OCI-LY3 (cell line): Measurements from ENCODE around the gene FAM20B.

Experiments
- H2AFZ ChIP-seq: fragments of 200-600, 300-600 bp; shearing (Covaris generic); 2 replicates; pipeline ENCODE4 v1.6.0; 2014; ENCODE audit warnings: antibody characterized with exemption, low read depth, low read length
- H3K27ac ChIP-seq: fragments of 200-600, 300-600 bp; sonication (generic); 2 replicates; pipeline ENCODE4 v1.5.1; 2014; ENCODE audit warnings: mild to moderate bottlenecking, low read length, moderate library complexity, mixed read lengths
- H3K27me3 ChIP-seq: fragments of 200-600, 300-600 bp; sonication (generic); 2 replicates; pipeline ENCODE4 v1.6.1; 2014; ENCODE audit warnings: low read depth, low read length, mixed read lengths
- H3K36me3 ChIP-seq: fragments of 200-600, 300-600 bp; sonication (generic); replicated peaks from 2 replicates; pipeline ENCODE3; 2014; ENCODE audit warnings: low read depth, low read length, mixed read lengths
- H3K4me1 ChIP-seq: fragments of 300-600, 200-600 bp; sonication (generic); 2 replicates; pipeline ENCODE4 v1.6.1; 2014; ENCODE audit warnings: low read length, mixed read lengths
- H3K4me2 ChIP-seq: fragments of 200-600, 300-600 bp; sonication (generic); 2 replicates; pipeline ENCODE4 v1.6.1; 2014; ENCODE audit warnings: low read length, mixed read lengths
- H3K4me3 ChIP-seq: fragments of 300-600, 200-600 bp; sonication (generic); 2 replicates; pipeline ENCODE4 v1.5.1; 2014; ENCODE audit warnings: antibody characterized with exemption, mild to moderate bottlenecking, low read length, moderate library complexity
- H3K79me2 ChIP-seq: fragments of 300-600, 200-600 bp; shearing (Covaris generic); 2 replicates; pipeline ENCODE4 v1.6.1; 2014; ENCODE audit warnings: mild to moderate bottlenecking, low read length, mixed read lengths
- H3K9ac ChIP-seq: fragments of 300-600, 200-600 bp; shearing (Covaris generic); 2 replicates; pipeline ENCODE4 v1.6.0; 2014; ENCODE audit warnings: mild to moderate bottlenecking, low read length, moderate library complexity
- H3K9me3 ChIP-seq: fragments of 200-600, 300-600 bp; shearing (Covaris generic); 2 replicates; pipeline ENCODE4 v1.6.1; 2014; ENCODE audit warnings: low read length, mixed read lengths; ENCODE audit not compliant: insufficient read depth
- H4K20me1 ChIP-seq: fragments of 200-600, 300-600 bp; sonication (generic); 2 replicates; pipeline ENCODE4 v1.6.1; 2016; ENCODE audit warnings: low read length, mixed read lengths; ENCODE audit not compliant: insufficient read depth
- CTCF ChIP-seq: fragments of 200-600, 300-600 bp; sonication (generic); IDR thresholded peaks from 2 replicates; pipeline ENCODE4 v1.5.1; 2014; ENCODE audit warnings: antibody characterized with exemption, low read length, low read depth
- EZH2phosphoT487 ChIP-seq: fragments of 200-600 bp; shearing (Covaris generic); IDR thresholded peaks from 2 replicates; pipeline ENCODE4 v1.6.1; 2018; ENCODE audit warnings: antibody characterized with exemption, mixed run types, low read depth

The FAM20B gene

GRCh38 chr1:178993559-178993958 is 32.1 kb upstream of the FAM20B start:
- H3K4me3 ChIP-seq, result no peak overlapping the region
- no peak overlapping the region for H3K4me2 ChIP-seq
- no peaks in the 10 kb centered on the region for H3K36me3 ChIP-seq
- no peak for TF ChIP-seq EZH2phosphoT487
- no peak for TF ChIP-seq CTCF
- H2AFZ ChIP-seq, result no peak overlapping the region
- no peaks in the 10 kb centered on the region for H3K79me2 ChIP-seq
- H4K20me1 ChIP-seq, result no peaks in the 10 kb centered on the region
- H3K4me1 ChIP-seq, result no peaks in the 10 kb centered on the region
- H3K27ac ChIP-seq, result no peak overlapping the region
- no peaks in the 10 kb centered on the region for H3K9me3 ChIP-seq
- no peaks in the 10 kb centered on the region for H3K27me3 ChIP-seq
- no peak overlapping the region for H3K9ac ChIP-seq

- Histone ChIP-seq H4K20me1 (no peaks in the 10 kb centered on the region), H3K27ac (no peak overlapping the region), H3K9ac (no peak overlapping the region), H3K4me2 (no peak overlapping the region), H3K4me1 (peaks cover 4% of the 10 kb centered on the region), H2AFZ (no peak overlapping the region), H3K27me3 (no peaks in the 10 kb centered on the region), H3K79me2 (no peaks in the 10 kb centered on the region), H3K4me3 (no peak overlapping the region), H3K36me3 (no peaks in the 10 kb centered on the region), H3K9me3 (no peaks in the 10 kb centered on the region)
- TF ChIP-seq CTCF (no peak), EZH2phosphoT487 (no peak)
Observed at GRCh38 chr1:178997428-178997827, 28.3 kb upstream of the FAM20B start.

- no peaks in the 10 kb centered on the region for H3K9me3 ChIP-seq
- no peaks in the 10 kb centered on the region for H4K20me1 ChIP-seq
- no peaks in the 10 kb centered on the region for H3K27me3 ChIP-seq
- no peak overlapping the region for H3K9ac ChIP-seq
- no peak overlapping the region for H3K4me3 ChIP-seq
- H3K27ac ChIP-seq, result no peak overlapping the region
- H3K4me2 ChIP-seq, result no peak overlapping the region
- H3K36me3 ChIP-seq, result no peaks in the 10 kb centered on the region
- no peaks in the 10 kb centered on the region for H3K79me2 ChIP-seq
- H3K4me1 ChIP-seq, result peaks cover 8% of the 10 kb centered on the region
- TF ChIP-seq EZH2phosphoT487 (no peak), CTCF (no peak)
- H2AFZ ChIP-seq, result no peak overlapping the region
Observed at GRCh38 chr1:178998295-178998694, 27.4 kb upstream of the FAM20B start.

- no peak for TF ChIP-seq CTCF
- no peak for TF ChIP-seq EZH2phosphoT487
- Histone ChIP-seq H3K27me3 (no peaks in the 10 kb centered on the region), H2AFZ (no peak overlapping the region; the same call in 1 of the 2 replicates), H3K79me2 (no peaks in the 10 kb centered on the region), H3K36me3 (no peaks in the 10 kb centered on the region), H3K9me3 (no peaks in the 10 kb centered on the region), H3K9ac (no peak overlapping the region), H3K4me2 (no peak overlapping the region), H3K27ac (no peak overlapping the region), H4K20me1 (no peaks in the 10 kb centered on the region), H3K4me1 (peaks cover 8% of the 10 kb centered on the region), H3K4me3 (no peak overlapping the region)
Observed at GRCh38 chr1:178999061-178999460, 26.6 kb upstream of the FAM20B start.
